Measurements from ENCODE around the gene NAALADL2. TPM values are rescaled to one million over a fixed set of nuclear protein-coding genes. Genes with fewer than 3 reads are reported as not detected.

The NAALADL2 gene
- total and polyA plus RNA-seq, 2 donors (not counting 1 experiment from before 2014, with no cell fraction given) = not detected

DNA sequence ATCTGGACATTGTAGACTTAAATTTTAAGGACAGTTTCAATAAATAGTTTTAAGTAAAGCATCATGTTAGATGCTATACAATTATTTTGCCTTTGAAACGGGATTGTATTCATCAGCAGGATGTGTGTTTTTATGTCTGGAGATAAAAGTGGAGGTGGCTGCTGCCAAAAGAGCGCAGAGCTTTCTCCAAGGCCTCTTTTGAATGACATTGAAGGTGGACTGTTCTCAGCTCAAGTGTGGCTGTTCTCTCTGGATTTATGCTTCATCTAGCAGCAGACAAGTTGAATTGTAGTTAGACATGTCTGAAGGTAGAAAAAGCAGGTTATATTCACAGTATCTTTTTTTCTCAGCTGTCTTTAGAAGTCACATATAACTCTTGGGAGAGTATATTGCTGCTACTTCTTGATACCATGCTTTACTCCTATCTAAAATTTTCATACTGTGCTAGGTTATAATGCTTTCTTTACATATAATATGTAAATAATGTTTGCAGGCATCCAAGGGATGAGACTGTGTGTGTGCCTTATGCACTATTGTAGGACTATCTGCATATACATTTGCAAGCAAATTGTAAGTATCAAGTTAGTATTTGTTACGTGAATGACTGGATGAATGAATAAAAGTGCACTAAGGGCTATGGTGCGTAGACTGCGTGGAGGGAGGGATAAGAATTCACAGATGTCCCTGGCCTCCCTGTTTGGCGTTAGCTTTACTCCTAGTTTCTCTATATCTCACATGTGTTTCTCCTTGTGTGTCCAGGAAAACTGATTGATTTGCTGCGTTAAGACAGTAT lies 340.1 kb downstream of the NAALADL2 start:
- no peak for DNase-seq
- no peak overlapping the region for H2AFZ ChIP-seq (ENCODE audit: insufficient read depth, low read depth, low read length, poor library complexity, severe bottlenecking)
- no peak overlapping the region for H3K27ac Mint-ChIP-seq
- TF ChIP-seq EZH2 (IDR thresholded peaks at IDR 0.05; ENCODE audit: borderline replicate concordance, insufficient read depth, low read depth, low read length, poor library complexity, severe bottlenecking) = no peak
- TF ChIP-seq, protein P1, sequence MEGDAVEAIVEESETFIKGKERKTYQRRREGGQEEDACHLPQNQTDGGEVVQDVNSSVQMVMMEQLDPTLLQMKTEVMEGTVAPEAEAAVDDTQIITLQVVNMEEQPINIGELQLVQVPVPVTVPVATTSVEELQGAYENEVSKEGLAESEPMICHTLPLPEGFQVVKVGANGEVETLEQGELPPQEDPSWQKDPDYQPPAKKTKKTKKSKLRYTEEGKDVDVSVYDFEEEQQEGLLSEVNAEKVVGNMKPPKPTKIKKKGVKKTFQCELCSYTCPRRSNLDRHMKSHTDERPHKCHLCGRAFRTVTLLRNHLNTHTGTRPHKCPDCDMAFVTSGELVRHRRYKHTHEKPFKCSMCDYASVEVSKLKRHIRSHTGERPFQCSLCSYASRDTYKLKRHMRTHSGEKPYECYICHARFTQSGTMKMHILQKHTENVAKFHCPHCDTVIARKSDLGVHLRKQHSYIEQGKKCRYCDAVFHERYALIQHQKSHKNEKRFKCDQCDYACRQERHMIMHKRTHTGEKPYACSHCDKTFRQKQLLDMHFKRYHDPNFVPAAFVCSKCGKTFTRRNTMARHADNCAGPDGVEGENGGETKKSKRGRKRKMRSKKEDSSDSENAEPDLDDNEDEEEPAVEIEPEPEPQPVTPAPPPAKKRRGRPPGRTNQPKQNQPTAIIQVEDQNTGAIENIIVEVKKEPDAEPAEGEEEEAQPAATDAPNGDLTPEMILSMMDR (IDR thresholded peaks at IDR 0.05) = no peak
- no peak overlapping the region for H3K9ac ChIP-seq (ENCODE audit: low read length)
- ChIA-PET POLR2A (no interaction called here), CTCF (interaction anchor here (0.6 kb wide), 1 partner anchor 301 kb away, joined by 3 read pairs; no protein-coding TSS in a partner anchor)
- H3K4me2 ChIP-seq (replicated peaks; ENCODE audit: low read depth, low read length, poor library complexity, severe bottlenecking) = no peak overlapping the region
- intact Hi-C loops (cut with micrococcal nuclease) = no loop called here
- H3K9me3 Mint-ChIP-seq (ENCODE audit: insufficient read depth) = no peaks in the 10 kb centered on the region
- no peaks in the 10 kb centered on the region for H3K4me1 Mint-ChIP-seq
- H4K20me1 ChIP-seq (ENCODE audit: control insufficient read depth, insufficient read depth, low read length, poor library complexity, severe bottlenecking) = no peaks in the 10 kb centered on the region
- H3K36me3 ChIP-seq (replicated peaks in 1 of 2; ENCODE audit: control extremely low read depth in 1 of 2, control insufficient read depth in 1 of 2, extremely low read depth in 1 of 2, insufficient read depth in 2 of 2, low read length in 1 of 2) = no peaks in the 10 kb centered on the region
- H3K4me3 Mint-ChIP-seq = no peak overlapping the region
- 77% methylated on average over 2 of the region's 7 CpGs for WGBS (ENCODE audit: insufficient coverage)
- H3K79me2 ChIP-seq (ENCODE audit: control insufficient read depth, insufficient read depth, low read length) = no peaks in the 10 kb centered on the region
- no peak for ATAC-seq (ENCODE audit: low read depth)
- no peak overlapping the region for H3K27ac ChIP-seq (ENCODE audit: low read length in 2 of 2)
- H3K4me1 ChIP-seq (ENCODE audit: control insufficient read depth in 2 of 2, insufficient read depth in 2 of 2, low read length in 2 of 2) = no peaks in the 10 kb centered on the region
- peaks cover 0 to 9% (median 0%) of the 10 kb centered on the region in 3 donors for H3K9me3 ChIP-seq (ENCODE audit: control extremely low read depth in 1 of 3, control insufficient read depth in 2 of 3, insufficient read depth in 1 of 3, low read length in 2 of 3)
- no peak overlapping the region for H3K4me3 ChIP-seq (ENCODE audit: control extremely low read depth in 1 of 5, extremely low read depth in 1 of 5, insufficient read depth in 1 of 5, low read depth in 2 of 5, low read length in 4 of 5)
- H3K27me3 ChIP-seq (replicated peaks in 1 of 4; ENCODE audit: control extremely low read depth in 1 of 4, control insufficient read depth in 3 of 4, insufficient read depth in 4 of 4, low read length in 3 of 4) = no peaks in the 10 kb centered on the region
- no peaks in the 10 kb centered on the region for H3K27me3 Mint-ChIP-seq

DNA sequence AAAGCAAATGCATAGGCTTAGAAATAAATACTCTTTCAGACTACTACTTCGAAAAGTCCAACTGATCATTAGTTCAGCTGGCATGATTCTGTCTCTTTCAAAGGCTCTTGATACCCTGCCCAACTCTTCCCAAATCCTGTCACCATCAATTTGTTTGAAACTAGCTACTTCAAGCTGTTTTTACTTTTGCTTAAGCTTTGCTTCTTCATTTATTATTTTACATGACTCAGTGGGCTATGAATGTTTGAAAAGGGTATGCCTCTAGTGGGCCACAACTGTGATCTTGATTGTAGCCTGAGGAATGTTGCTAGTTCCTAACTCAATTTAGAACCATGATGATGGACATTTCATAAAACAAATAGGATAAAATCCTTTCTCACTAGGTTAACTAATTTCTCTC lies 340.8 kb downstream of the NAALADL2 start:
- no peak for DNase-seq
- TF ChIP-seq EZH2 (IDR thresholded peaks at IDR 0.05; ENCODE audit: borderline replicate concordance, insufficient read depth, low read depth, low read length, poor library complexity, severe bottlenecking) = no peak
- TF ChIP-seq, protein P1 (IDR thresholded peaks at IDR 0.05) = no peak
- Histone ChIP-seq H3K27me3 (replicated peaks in 1 of 4; ENCODE audit: control extremely low read depth in 1 of 4, control insufficient read depth in 3 of 4, insufficient read depth in 4 of 4, low read length in 3 of 4) (no peaks in the 10 kb centered on the region), H3K4me3 (ENCODE audit: control extremely low read depth in 1 of 5, extremely low read depth in 1 of 5, insufficient read depth in 1 of 5, low read depth in 2 of 5, low read length in 4 of 5) (no peak overlapping the region), H3K9me3 (ENCODE audit: control extremely low read depth in 1 of 3, control insufficient read depth in 2 of 3, insufficient read depth in 1 of 3, low read length in 2 of 3) (peaks cover 0 to 9% (median 0%) of the 10 kb centered on the region in 3 donors), H3K79me2 (ENCODE audit: control insufficient read depth, insufficient read depth, low read length) (no peaks in the 10 kb centered on the region), H3K4me1 (ENCODE audit: control insufficient read depth in 2 of 2, insufficient read depth in 2 of 2, low read length in 2 of 2) (no peaks in the 10 kb centered on the region), H3K9ac (ENCODE audit: low read length) (no peak overlapping the region), H4K20me1 (ENCODE audit: control insufficient read depth, insufficient read depth, low read length, poor library complexity, severe bottlenecking) (no peaks in the 10 kb centered on the region), H3K36me3 (replicated peaks in 1 of 2; ENCODE audit: control extremely low read depth in 1 of 2, control insufficient read depth in 1 of 2, extremely low read depth in 1 of 2, insufficient read depth in 2 of 2, low read length in 1 of 2) (no peaks in the 10 kb centered on the region), H2AFZ (ENCODE audit: insufficient read depth, low read depth, low read length, poor library complexity, severe bottlenecking) (no peak overlapping the region), H3K4me2 (replicated peaks; ENCODE audit: low read depth, low read length, poor library complexity, severe bottlenecking) (no peak overlapping the region), H3K27ac (ENCODE audit: low read length in 2 of 2) (no peak overlapping the region)
- CTCF ChIA-PET = no interaction called here
- 75% methylated on average over 1 of the region's 1 CpG for WGBS (ENCODE audit: insufficient coverage)
- Mint-ChIP-seq H3K27ac (no peak overlapping the region), H3K9me3 (ENCODE audit: insufficient read depth) (peaks cover 2% of the 10 kb centered on the region), H3K4me3 (no peak overlapping the region), H3K27me3 (no peaks in the 10 kb centered on the region), H3K4me1 (no peaks in the 10 kb centered on the region)
- no peak for ATAC-seq (ENCODE audit: low read depth)
- intact Hi-C loops (cut with micrococcal nuclease) = no loop called here
- POLR2A ChIA-PET = no interaction called here

Measured in B cell (primary cell).